HS-27A (cell line): ENCODE data around the gene HSD17B1.
"Not testable (repeated sequence)": the region's sequence is repeated elsewhere in the genome, so short reads cannot be mapped to it uniquely, and the experiment has no call there.

Experiments used
- DNase-seq: peaks from one replicate; pipeline ENCODE4 v3.0.0-alpha.2; 2012; ENCODE audit warnings: low read depth, missing footprints

The HSD17B1 gene

DNA sequence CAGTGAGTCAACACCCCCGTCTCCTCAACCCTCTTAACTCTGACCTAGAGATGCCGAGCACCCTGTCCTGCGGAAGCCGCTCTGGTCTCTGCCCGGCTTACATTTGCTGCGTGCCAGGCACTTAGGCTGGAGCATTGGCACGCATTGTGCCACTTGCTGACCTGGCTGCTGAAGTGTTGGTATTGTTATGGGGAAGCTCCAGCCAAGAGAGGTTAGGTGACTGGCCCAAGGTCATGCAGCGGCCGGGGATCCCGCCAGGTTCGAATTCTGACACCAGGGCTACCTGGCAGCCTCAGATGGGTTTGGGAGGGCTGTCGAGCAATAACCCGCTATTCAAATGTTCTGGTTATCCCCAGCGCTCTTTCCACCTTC is 5.0 kb upstream of the HSD17B1 start:
- no peak for DNase-seq

DNA sequence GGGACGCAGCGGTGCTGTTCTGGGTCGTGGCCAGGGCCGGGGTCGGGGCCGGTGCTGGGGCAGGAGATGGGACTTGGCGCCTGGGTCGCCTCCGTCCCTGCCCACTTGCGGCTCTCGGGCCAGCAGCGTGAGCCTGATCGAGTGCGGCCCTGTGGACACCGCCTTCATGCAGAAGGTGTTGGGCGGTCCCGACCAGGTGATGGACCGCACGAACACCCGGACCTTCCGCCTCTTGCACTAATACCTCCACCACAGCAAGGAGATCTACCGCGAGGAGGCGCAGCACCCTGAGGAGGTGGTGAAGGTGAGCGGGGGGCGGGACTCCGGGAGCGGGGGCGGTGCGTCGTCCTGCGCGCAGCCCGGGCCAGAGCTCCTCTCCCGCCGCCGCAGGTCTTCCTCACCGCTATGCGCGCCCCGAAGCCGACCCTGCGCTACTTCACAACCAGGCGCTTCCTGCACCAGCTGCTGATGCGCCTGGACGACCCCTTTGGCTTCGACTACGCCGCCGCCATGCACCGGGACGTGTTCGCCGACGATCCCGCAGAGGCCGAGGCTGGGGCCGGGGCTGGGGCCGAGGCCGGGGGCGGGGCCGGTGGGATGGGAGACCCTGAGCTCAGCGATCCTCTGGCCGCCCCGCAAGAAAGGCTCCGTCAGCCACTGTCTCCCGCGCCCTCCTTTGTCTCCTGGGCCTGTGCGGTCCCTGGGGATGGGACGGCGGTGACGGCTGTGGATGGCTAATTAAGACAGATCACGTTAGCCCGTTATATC is 4.5 kb upstream of the HSD17B1 start:
- no peak for DNase-seq

GRCh38 chr17:42548993-42549755 is 3.5 kb upstream of the HSD17B1 start:
- DNase-seq: no peak

DNA sequence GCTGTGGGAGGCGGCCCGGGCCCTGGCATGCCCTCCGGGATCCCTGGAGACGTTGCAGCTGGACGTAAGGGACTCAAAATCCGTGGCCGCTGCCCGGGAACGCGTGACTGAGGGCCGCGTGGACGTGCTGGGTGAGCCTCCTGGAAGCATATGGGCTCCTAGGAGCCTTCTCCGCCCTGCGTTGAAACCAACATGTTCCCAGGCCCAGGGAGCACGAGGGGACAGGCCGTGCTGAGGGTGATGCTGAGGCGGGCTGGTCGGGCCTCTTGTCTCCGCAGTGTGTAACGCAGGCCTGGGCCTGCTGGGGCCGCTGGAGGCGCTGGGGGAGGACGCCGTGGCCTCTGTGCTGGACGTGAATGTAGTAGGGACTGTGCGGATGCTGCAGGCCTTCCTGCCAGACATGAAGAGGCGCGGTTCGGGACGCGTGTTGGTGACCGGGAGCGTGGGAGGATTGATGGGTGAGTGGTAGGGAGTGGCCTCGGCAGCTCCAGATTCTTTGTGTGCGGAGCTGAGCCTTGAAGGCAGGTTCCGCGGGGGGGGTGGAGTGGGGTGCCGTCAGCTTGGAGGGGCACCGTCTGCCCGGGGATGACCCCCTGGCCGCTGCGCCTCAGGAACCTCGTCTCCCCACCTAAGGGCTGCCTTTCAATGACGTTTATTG is 567 bp downstream of the HSD17B1 start:
- DNase-seq: no peak

- no peak for DNase-seq
These were observed 1.1 kb downstream of the HSD17B1 start for GRCh38 chr17:42553866-42554249.

DNA sequence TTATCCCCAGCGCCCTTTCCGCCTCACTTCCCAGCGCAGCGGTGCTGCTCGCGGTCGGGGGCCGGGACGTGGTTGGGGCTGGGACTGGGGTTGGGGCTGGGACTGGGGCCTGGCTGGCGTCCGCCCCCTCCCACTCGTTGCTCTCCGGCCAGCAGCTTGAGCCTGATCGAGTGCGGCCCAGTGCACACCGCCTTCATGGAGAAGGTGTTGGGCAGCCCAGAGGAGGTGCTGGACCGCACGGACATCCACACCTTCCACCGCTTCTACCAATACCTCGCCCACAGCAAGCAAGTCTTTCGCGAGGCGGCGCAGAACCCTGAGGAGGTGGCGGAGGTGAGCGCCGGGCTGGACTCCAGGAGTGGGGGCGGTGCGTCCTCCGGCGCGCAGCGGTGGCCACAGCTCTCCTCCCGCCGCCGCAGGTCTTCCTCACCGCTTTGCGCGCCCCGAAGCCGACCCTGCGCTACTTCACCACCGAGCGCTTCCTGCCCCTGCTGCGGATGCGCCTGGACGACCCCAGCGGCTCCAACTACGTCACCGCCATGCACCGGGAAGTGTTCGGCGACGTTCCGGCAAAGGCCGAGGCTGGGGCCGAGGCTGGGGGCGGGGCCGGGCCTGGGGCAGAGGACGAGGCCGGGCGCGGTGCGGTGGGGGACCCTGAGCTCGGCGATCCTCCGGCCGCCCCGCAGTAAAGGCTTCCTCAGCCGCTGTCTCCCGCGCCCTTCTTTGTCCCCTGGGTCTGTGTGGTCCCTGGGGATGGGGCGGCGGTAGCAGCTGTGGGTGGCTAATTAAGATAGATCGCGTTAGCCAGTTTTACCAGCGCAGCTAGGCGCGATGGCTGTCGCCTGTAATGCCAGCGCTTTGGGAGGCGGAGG is 1.8 kb downstream of the HSD17B1 start:
- no peak for DNase-seq

DNA sequence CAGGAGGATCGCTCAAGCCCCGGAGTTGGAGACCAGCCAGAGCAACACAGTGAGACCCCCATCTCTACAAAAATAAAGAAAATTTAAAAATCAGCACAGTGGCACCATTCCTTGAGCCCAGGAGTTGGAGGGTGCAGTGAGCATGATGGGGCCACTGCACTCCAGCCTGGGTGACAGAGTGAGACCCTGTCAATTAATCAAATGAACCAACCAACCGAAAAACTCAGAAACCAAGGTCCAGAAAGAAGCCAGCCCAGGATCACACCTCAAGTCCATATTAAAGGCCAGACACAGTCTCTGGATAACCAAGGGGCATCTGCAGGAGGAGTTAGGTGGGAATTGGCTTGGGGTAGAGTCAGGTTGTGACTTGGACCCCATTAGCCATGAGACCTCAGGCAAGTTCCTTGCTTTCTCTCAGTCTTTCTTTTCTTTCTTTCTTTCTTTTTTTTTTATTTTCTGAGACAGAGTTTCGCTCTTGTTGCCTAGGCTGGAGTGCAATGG is 2.4 kb downstream of the HSD17B1 start:
- no peak for DNase-seq

- not testable (repeated sequence) for DNase-seq
These were observed 3.4 kb downstream of the HSD17B1 start for GRCh38 chr17:42555961-42556617.

DNA sequence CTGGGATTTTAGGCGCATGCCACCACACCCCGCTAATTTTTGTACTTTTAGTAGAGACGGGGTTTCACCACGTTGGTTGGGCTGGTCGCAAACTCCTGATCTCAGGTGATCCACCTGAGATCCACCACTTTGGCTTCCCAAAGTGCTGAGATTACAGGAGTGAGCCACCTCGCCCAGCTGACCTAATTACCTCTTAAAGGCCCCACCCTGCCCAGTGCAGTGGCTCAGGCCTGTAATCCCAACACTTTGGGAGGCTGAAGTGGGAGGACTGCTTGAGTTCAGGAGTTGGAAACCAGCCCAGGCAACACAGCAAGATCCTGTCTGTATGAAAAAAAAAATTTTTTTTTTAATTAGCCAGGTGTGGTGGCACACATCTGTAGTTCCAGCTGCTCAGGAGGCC is 6.4 kb downstream of the HSD17B1 start:
- no peak for DNase-seq

DNA sequence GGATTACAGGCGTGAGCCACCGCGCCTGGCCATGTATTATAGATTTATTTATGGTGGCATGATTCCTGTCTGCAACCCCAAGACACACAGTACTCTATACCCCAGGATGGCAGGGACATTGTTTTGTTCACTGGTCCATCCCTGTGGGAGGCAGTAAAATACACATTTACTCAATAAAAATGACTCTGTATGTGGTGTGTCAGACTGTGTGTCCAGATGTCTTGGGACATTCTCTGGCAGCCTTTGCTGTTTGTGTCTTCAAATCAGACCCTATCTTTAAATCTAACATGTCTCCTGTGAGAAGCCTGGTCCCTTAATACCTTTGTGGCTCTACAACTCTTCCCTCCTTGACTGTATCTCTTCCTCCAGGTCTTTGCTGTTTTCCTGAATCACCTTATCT is 7.5 kb downstream of the HSD17B1 start:
- no peak for DNase-seq

- peak; percentile 86 for DNase-seq
These were observed 9.2 kb downstream of the HSD17B1 start, which contains the start of gene COASY for GRCh38 chr17:42561897-42562387. Gene COASY, plus strand, starts transcription at chr17:42562148. Its CDS starts 475 bp downstream, at chr17:42562623.

DNA sequence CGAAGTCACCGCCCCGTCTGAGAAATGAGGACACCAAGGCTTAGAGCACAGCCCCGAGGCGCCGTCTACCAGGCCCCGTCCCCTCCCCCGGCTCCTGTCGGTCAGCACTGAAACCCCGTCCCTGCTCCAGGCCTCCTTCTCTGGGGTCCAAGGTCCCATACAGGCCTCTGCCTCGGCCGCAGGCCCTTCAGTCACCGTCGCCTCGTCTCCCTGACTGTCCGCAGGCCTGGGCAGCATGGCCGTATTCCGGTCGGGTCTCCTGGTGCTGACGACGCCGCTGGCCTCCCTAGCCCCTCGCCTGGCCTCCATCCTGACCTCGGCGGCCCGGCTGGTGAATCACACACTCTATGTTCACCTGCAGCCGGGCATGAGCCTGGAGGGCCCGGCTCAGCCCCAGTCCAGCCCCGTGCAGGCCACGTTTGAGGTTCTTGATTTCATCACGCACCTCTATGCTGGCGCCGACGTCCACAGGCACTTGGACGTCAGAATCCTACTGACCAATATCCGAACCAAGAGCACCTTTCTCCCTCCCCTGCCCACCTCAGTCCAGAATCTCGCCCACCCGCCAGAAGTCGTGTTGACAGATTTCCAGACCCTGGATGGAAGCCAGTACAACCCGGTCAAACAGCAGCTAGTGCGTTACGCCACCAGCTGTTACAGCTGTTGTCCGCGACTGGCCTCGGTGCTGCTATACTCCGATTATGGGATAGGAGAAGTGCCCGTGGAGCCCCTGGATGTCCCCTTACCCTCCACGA is 9.8 kb downstream of the HSD17B1 start:
- no peak for DNase-seq

- no peak for DNase-seq
These were observed 10.4 kb downstream of the HSD17B1 start for GRCh38 chr17:42563143-42563509.

- DNase-seq: no peak
These were observed 10.8 kb downstream of the HSD17B1 start for GRCh38 chr17:42563543-42563942.

DNA sequence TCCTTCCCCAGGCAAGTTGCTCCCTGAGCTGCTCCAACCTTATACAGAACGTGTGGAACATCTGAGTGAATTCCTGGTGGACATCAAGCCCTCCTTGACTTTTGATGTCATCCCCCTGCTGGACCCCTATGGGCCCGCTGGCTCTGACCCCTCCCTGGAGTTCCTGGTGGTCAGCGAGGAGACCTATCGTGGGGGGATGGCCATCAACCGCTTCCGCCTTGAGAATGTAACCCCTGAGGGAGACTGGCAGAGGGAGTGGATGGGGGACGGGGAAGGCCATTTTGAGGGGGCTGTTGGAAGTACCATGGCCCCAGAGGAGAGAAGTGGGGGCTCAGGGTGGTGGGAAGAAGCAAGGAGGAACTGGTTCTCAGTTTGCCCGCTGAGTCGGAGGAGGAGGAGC is 11.2 kb downstream of the HSD17B1 start:
- DNase-seq: no peak

DNA sequence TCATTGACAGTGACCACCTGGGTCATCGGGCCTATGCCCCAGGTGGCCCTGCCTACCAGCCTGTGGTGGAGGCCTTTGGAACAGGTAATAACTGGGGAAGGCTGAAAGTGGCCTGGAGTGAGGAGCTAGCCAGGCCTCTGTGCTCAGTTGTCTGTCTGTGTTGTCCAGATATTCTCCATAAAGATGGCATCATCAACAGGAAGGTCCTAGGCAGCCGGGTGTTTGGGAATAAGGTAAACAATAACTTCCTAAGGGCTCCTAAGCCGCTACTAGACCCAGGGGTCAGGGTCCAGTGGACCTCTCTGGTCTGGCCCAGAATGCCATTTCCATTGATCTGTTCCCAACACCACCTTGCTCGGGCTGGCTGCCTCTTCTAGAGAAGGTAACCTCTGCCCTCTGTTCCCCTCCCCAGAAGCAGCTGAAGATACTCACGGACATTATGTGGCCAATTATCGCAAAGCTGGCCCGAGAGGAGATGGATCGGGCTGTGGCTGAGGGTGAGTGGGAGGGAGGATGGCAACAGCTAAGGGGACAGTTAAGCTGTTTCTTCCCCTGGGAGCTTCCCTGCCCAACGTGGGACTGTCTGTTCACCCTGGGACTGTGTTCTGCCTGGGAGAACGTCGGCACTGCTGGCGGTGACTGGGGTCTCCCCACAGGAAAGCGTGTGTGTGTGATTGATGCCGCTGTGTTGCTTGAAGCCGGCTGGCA is 12.2 kb downstream of the HSD17B1 start:
- DNase-seq: no peak

GRCh38 chr17:42565523-42566214 is 12.9 kb downstream of the HSD17B1 start:
- DNase-seq: no peak

- DNase-seq: no peak
These were observed 13.6 kb downstream of the HSD17B1 start for GRCh38 chr17:42566215-42566882.
